GM12875 (cell line): Measurements from ENCODE around the gene ZNF761.

ENCODE experiments used
- H3K4me3 ChIP-seq: one replicate; pipeline ENCODE4 v1.5.1; 2011; ENCODE audit warnings: low read depth, low read length, control low read depth
- CTCF ChIP-seq: IDR thresholded peaks from 2 replicates; pipeline ENCODE4 v1.5.1; 2011; ENCODE audit warnings: low read depth, mild to moderate bottlenecking, control low read depth, inconsistent platforms, low read length, moderate library complexity, borderline replicate concordance; ENCODE audit not compliant: insufficient read depth

The ZNF761 gene

GRCh38 chr19:53431399-53432087 lies at the start of gene ZNF761:
Gene ZNF761 (plus strand): TSS chr19:53431984. CDS start chr19:53447269, 15,285 bp downstream.
- peak; percentile 38; the same call in 1 of the 2 replicates for TF ChIP-seq CTCF
- H3K4me3 ChIP-seq = peak within 1 kb of the TSS; percentile 66

- no peak overlapping the region for H3K4me3 ChIP-seq
- TF ChIP-seq CTCF = no peak
Observed at GRCh38 chr19:53388168-53388567, 43.6 kb upstream of the ZNF761 start.

GRCh38 chr19:53388904-53389303 lies 42.9 kb upstream of the ZNF761 start:
- no peak overlapping the region for H3K4me3 ChIP-seq
- no peak for TF ChIP-seq CTCF

GRCh38 chr19:53389571-53389970 lies 42.2 kb upstream of the ZNF761 start:
- no peak overlapping the region for H3K4me3 ChIP-seq
- no peak for TF ChIP-seq CTCF

- no peak for TF ChIP-seq CTCF
- no peak overlapping the region for H3K4me3 ChIP-seq
Observed at GRCh38 chr19:53389978-53390377, 41.8 kb upstream of the ZNF761 start.

- no peak for TF ChIP-seq CTCF
- H3K4me3 ChIP-seq = no peak overlapping the region
Observed at GRCh38 chr19:53394522-53394973, 37.2 kb upstream of the ZNF761 start.
